Smooth muscle cell (in vitro differentiated cells): ENCODE data around the gene DSCAM. TPM values are rescaled to one million over a fixed set of nuclear protein-coding genes. Genes with fewer than 3 reads are reported as not detected.

ENCODE experiments used
- DNase-seq: peaks from one replicate; lab custom pipeline; 2025; ENCODE audit not compliant: unreplicated experiment; lab: John Stamatoyannopoulos, UW
- H2AFZ ChIP-seq: fragments of 200-600 bp; sonication (generic); 2 replicates; pipeline ENCODE4 v1.6.0; 2016; ENCODE audit warnings: antibody characterized with exemption, low read depth, mild to moderate bottlenecking
- H3F3A ChIP-seq: fragments of 200-600 bp; sonication (generic); 2 replicates; pipeline ENCODE4 v1.6.0; 2017; ENCODE audit warnings: antibody characterized with exemption, low read depth
- H3K27ac ChIP-seq: fragments of 200-600 bp; sonication (generic); 2 replicates; pipeline ENCODE4 v1.5.1; 2016; ENCODE audit warnings: low read depth, mild to moderate bottlenecking
- H3K27me3 ChIP-seq: fragments of 200-600 bp; sonication (generic); 2 replicates; pipeline ENCODE4 v1.6.1; 2016; ENCODE audit warnings: low read depth, mild to moderate bottlenecking
- H3K36me3 ChIP-seq: fragments of 200-600 bp; sonication (generic); 2 replicates; pipeline ENCODE4 v1.5.1; 2016; ENCODE audit warnings: low read depth
- H3K4me1 ChIP-seq: fragments of 200-600 bp; sonication (generic); 2 replicates; pipeline ENCODE4 v1.5.1; 2016; ENCODE audit warnings: low read depth
- H3K4me2 ChIP-seq: fragments of 200-600 bp; sonication (generic); 2 replicates; pipeline ENCODE4 v1.6.0; 2016; ENCODE audit warnings: mild to moderate bottlenecking
- H3K4me3 ChIP-seq: fragments of 200-600 bp; sonication (generic); 2 replicates; pipeline ENCODE4 v1.5.1; 2016; ENCODE audit warnings: mild to moderate bottlenecking
- H3K79me2 ChIP-seq: fragments of 200-600 bp; sonication (generic); 2 replicates; pipeline ENCODE4 v1.6.0; 2016; ENCODE audit warnings: low read depth, mild to moderate bottlenecking
- H3K9ac ChIP-seq: fragments of 200-600 bp; sonication (generic); 2 replicates; pipeline ENCODE4 v1.6.0; 2016; ENCODE audit warnings: low read depth
- H3K9me3 ChIP-seq: fragments of 200-600 bp; sonication (generic); replicated peaks from 2 replicates; pipeline ENCODE4 v1.5.1; 2016; ENCODE audit warnings: low read depth
- H4K20me1 ChIP-seq: fragments of 200-600 bp; sonication (generic); 2 replicates; pipeline ENCODE4 v1.6.0; 2016; ENCODE audit warnings: low read depth
- CTCF ChIP-seq: fragments of 200-600 bp; sonication (generic); IDR thresholded peaks from 2 replicates; pipeline ENCODE4 v1.5.1; 2017; ENCODE audit warnings: borderline replicate concordance, mild to moderate bottlenecking, antibody characterized with exemption; ENCODE audit not compliant: insufficient read depth, poor library complexity, severe bottlenecking
- WGBS: methylation state at CpG from one replicate; pipeline ENCODE4 v1.1.7; 2016; ENCODE audit warnings: low lambda C conversion rate; 5-methylcytosine and 5-hydroxymethylcytosine counted together
- polyA plus RNA-seq: library from polyadenylated mRNA; unstranded; fragments of >200 nt; fragmentation: Nextera tagmentation; extraction: Ambion mirVana; gene quantifications from 2 replicates; pipeline ENCODE4 v1.2.1, GENCODE V29; 2016
- total RNA-seq: library from RNA; depleted of rRNA; stranded (reverse); fragments of >200 nt; gene quantifications from 2 replicates; pipeline ENCODE4 v1.2.3, GENCODE V29; 2014

DSCAM gene
- total and polyA plus RNA-seq, 2 experiments from 2014 or later = not detected

GRCh38 chr21:40829308-40829707 is 17.6 kb downstream of the DSCAM start:
- H2AFZ ChIP-seq = no peak overlapping the region
- H3F3A ChIP-seq = no peaks in the 10 kb centered on the region
- H3K9me3 ChIP-seq = no peaks in the 10 kb centered on the region
- DNase-seq = no peak
- no peaks in the 10 kb centered on the region for H4K20me1 ChIP-seq
- WGBS = 90% methylated on average over 5 of the region's 5 CpGs
- no peaks in the 10 kb centered on the region for H3K36me3 ChIP-seq
- no peaks in the 10 kb centered on the region for H3K27me3 ChIP-seq
- no peaks in the 10 kb centered on the region for H3K79me2 ChIP-seq
- H3K27ac ChIP-seq = no peak overlapping the region
- no peak overlapping the region for H3K9ac ChIP-seq
- H3K4me3 ChIP-seq = no peak overlapping the region
- H3K4me1 ChIP-seq = no peaks in the 10 kb centered on the region
- no peak for TF ChIP-seq CTCF
- H3K4me2 ChIP-seq = no peak overlapping the region

GRCh38 chr21:40827509-40827908 is 19.4 kb downstream of the DSCAM start:
- no peaks in the 10 kb centered on the region for H3K79me2 ChIP-seq
- H3K9me3 ChIP-seq = no peaks in the 10 kb centered on the region
- no peaks in the 10 kb centered on the region for H3K4me1 ChIP-seq
- no peak overlapping the region for H3K9ac ChIP-seq
- no peaks in the 10 kb centered on the region for H3K36me3 ChIP-seq
- no peak overlapping the region for H2AFZ ChIP-seq
- no peak overlapping the region for H3K27ac ChIP-seq
- no peak for DNase-seq
- TF ChIP-seq CTCF = no peak
- no peak overlapping the region for H3K4me2 ChIP-seq
- no peaks in the 10 kb centered on the region for H3K27me3 ChIP-seq
- no peaks in the 10 kb centered on the region for H3F3A ChIP-seq
- H4K20me1 ChIP-seq = no peaks in the 10 kb centered on the region
- H3K4me3 ChIP-seq = no peak overlapping the region
- 96% methylated on average over 4 of the region's 4 CpGs for WGBS

GRCh38 chr21:40819071-40819900 is 27.7 kb downstream of the DSCAM start:
- Histone ChIP-seq H3F3A (no peaks in the 10 kb centered on the region), H3K36me3 (no peaks in the 10 kb centered on the region), H3K4me2 (no peak overlapping the region), H3K9me3 (no peaks in the 10 kb centered on the region), H3K4me3 (no peak overlapping the region), H3K9ac (no peak overlapping the region), H3K4me1 (no peaks in the 10 kb centered on the region), H2AFZ (no peak overlapping the region), H3K27me3 (no peaks in the 10 kb centered on the region), H3K27ac (no peak overlapping the region), H3K79me2 (no peaks in the 10 kb centered on the region), H4K20me1 (no peaks in the 10 kb centered on the region)
- DNase-seq = no peak
- no peak for TF ChIP-seq CTCF
- 91% methylated on average over 7 of the region's 7 CpGs for WGBS

GRCh38 chr21:40813918-40814317 is 33.0 kb downstream of the DSCAM start:
- Histone ChIP-seq H3K27ac (no peak overlapping the region), H3K36me3 (no peaks in the 10 kb centered on the region), H2AFZ (no peak overlapping the region), H4K20me1 (no peaks in the 10 kb centered on the region), H3K27me3 (no peaks in the 10 kb centered on the region), H3K4me1 (no peaks in the 10 kb centered on the region), H3K9ac (no peak overlapping the region), H3F3A (no peaks in the 10 kb centered on the region), H3K4me2 (no peak overlapping the region), H3K4me3 (no peak overlapping the region), H3K9me3 (no peaks in the 10 kb centered on the region), H3K79me2 (no peaks in the 10 kb centered on the region)
- no peak for DNase-seq
- WGBS = 94% methylated on average over 4 of the region's 4 CpGs
- no peak for TF ChIP-seq CTCF
